ENCODE measurements around the gene APOH.

DNA sequence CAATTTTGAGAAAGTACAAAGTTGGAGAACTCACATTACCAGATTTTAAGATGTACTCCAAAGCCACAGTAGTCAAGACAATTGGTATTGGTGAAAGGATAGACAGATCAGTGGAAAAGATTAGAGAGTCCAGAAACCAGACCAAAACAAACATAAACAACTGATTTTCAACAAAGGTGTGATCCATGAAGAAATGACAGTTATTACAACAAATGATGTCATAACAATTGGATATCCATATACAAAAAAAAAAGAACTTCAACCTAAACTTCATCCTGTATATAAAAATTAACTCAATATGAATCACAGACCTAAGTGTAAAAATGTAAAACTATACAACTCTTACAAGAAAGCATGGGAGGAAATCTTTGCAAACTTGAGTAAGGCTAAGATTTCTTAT lies 45.7 kb downstream of the APOH start:
- TF ChIP-seq ASH2L (IDR thresholded peaks at IDR 0.05; ENCODE audit: low read length), result no peak
- no peak for TF ChIP-seq TAF1 (IDR thresholded peaks at IDR 0.05; ENCODE audit: low read depth, low read length)
- TF ChIP-seq, protein P1, sequence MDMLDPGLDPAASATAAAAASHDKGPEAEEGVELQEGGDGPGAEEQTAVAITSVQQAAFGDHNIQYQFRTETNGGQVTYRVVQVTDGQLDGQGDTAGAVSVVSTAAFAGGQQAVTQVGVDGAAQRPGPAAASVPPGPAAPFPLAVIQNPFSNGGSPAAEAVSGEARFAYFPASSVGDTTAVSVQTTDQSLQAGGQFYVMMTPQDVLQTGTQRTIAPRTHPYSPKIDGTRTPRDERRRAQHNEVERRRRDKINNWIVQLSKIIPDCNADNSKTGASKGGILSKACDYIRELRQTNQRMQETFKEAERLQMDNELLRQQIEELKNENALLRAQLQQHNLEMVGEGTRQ (IDR thresholded peaks at IDR 0.05; ENCODE audit: low read length), result no peak
- TF ChIP-seq HDAC6 (IDR thresholded peaks at IDR 0.05; ENCODE audit: low read depth, low read length), result no peak
- TF ChIP-seq, protein P2, sequence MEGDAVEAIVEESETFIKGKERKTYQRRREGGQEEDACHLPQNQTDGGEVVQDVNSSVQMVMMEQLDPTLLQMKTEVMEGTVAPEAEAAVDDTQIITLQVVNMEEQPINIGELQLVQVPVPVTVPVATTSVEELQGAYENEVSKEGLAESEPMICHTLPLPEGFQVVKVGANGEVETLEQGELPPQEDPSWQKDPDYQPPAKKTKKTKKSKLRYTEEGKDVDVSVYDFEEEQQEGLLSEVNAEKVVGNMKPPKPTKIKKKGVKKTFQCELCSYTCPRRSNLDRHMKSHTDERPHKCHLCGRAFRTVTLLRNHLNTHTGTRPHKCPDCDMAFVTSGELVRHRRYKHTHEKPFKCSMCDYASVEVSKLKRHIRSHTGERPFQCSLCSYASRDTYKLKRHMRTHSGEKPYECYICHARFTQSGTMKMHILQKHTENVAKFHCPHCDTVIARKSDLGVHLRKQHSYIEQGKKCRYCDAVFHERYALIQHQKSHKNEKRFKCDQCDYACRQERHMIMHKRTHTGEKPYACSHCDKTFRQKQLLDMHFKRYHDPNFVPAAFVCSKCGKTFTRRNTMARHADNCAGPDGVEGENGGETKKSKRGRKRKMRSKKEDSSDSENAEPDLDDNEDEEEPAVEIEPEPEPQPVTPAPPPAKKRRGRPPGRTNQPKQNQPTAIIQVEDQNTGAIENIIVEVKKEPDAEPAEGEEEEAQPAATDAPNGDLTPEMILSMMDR (IDR thresholded peaks at IDR 0.05; ENCODE audit: control extremely low read depth in 1 of 3, insufficient read depth in 1 of 3, low read depth in 1 of 3, low read length in 3 of 3), result no peak
- TF ChIP-seq POLR2A (IDR thresholded peaks at IDR 0.05; ENCODE audit: control extremely low read depth in 1 of 2, low read depth in 2 of 2, low read length in 2 of 2), result no peak
- no peak for TF ChIP-seq GABPA (IDR thresholded peaks at IDR 0.05; ENCODE audit: borderline replicate concordance, insufficient read depth, low read length)

Measured in H1 (cell line).